Measurements from ENCODE around the gene ATAT1. TPM values are rescaled to one million over a fixed set of nuclear protein-coding genes. Genes with fewer than 3 reads are reported as not detected.

Gene ATAT1
- total and polyA plus RNA-seq, 10 of the 15 experiments (the other 5 are each of a cell fraction or from before 2014, with no cell fraction given) = 1.1 to 14.2 (median 6.9) TPM

- Histone ChIP-seq H3K4me3 (peak overlapping the region; percentile 100), H3K79me2 (ENCODE audit: control insufficient read depth, insufficient read depth, low read length) (peaks cover 98% of the 10 kb centered on the region), H2AFZ (ENCODE audit: control insufficient read depth, low read depth, low read length) (no peak overlapping the region), H3K9ac (ENCODE audit: control insufficient read depth, insufficient read depth, low read length) (peak overlapping the region; percentile 75), H3K27me3 (replicated peaks in 1 of 2; ENCODE audit: control insufficient read depth in 2 of 2, insufficient read depth in 2 of 2, low read length in 1 of 2) (no peaks in the 10 kb centered on the region), H3K36me3 (ENCODE audit: control insufficient read depth in 2 of 2, insufficient read depth in 2 of 2, low read length in 1 of 2) (peaks cover 0 to 9% of the 10 kb centered on the region in 2 experiments; a peak in 3 of 4 replicates), H3K9me3 (replicated peaks; ENCODE audit: control insufficient read depth, insufficient read depth, low read length) (no peaks in the 10 kb centered on the region), H3K4me1 (ENCODE audit: control insufficient read depth, insufficient read depth, low read length) (peaks cover 16% of the 10 kb centered on the region), H3K27ac (ENCODE audit: control insufficient read depth, insufficient read depth) (peak overlapping the region; percentile 94), H4K20me1 (ENCODE audit: control insufficient read depth, insufficient read depth) (peaks cover 5% of the 10 kb centered on the region; the same call in 1 of the 2 replicates), H3K4me2 (ENCODE audit: control insufficient read depth, insufficient read depth) (peak overlapping the region; percentile 89)
- no peak for TF ChIP-seq KLF5 (IDR thresholded peaks at IDR 0.05; ENCODE audit: partially characterized antibody)
- no peak for TF ChIP-seq IKZF2 (IDR thresholded peaks at IDR 0.05)
- no peak for TF ChIP-seq RAD51 (IDR thresholded peaks at IDR 0.05)
- TF ChIP-seq ATF7 (IDR thresholded peaks at IDR 0.05; ENCODE audit: low read depth) = no peak
- no peak for TF ChIP-seq SKIL (IDR thresholded peaks at IDR 0.05; ENCODE audit: low read depth, poor library complexity, severe bottlenecking)
- TF ChIP-seq NR2C1 (IDR thresholded peaks at IDR 0.05) = no peak
- TF ChIP-seq TCF12 (IDR thresholded peaks at IDR 0.05; ENCODE audit: low read depth, low read length) = no peak
- TF ChIP-seq ZNF592 (IDR thresholded peaks at IDR 0.05) = no peak
- TF ChIP-seq BCL3 (IDR thresholded peaks at IDR 0.05; ENCODE audit: borderline replicate concordance, insufficient read depth, low read depth, low read length, poor library complexity, severe bottlenecking) = no peak
- no peak for TF ChIP-seq JUNB (IDR thresholded peaks at IDR 0.05)
- no peak for TF ChIP-seq HSF1 (IDR thresholded peaks at IDR 0.05; ENCODE audit: low read depth, low read length)
- TF ChIP-seq SMAD5 (IDR thresholded peaks at IDR 0.05; ENCODE audit: low read depth) = no peak
- TF ChIP-seq NR2F1 (conservative IDR thresholded peaks at IDR 0.05) = no peak
- no peak for TF ChIP-seq ZSCAN29 (IDR thresholded peaks at IDR 0.05)
- TF ChIP-seq RAD21 (IDR thresholded peaks at IDR 0.05; ENCODE audit: insufficient read depth, low read depth, low read length) = no peak
- ChIA-PET RAD21 (ENCODE audit: unreplicated experiment) (interaction anchor here (0.8 to 14.2 kb wide), 5 partner anchors 37 to 154 kb away, joined by 3 to 232 read pairs (median 3); partner anchors contain the start of genes MDC1 and TUBB), CTCF (interaction anchor here (0.9 to 9.5 kb wide), 3 partner anchors 10 to 137 kb away, joined by 4 to 487 read pairs (median 5); partner anchors contain the start of genes MDC1 and TUBB), POLR2A (interaction anchor here (0.6 to 9.5 kb wide), 6 partner anchors 36 to 71 kb away, joined by 3 to 200 read pairs (median 4); partner anchors contain the start of genes MDC1 and TUBB), SMC1A (ENCODE audit: uncharacterized antibody, unreplicated experiment) (interaction anchor here (11.3 kb wide), 1 partner anchor 40 kb away, joined by 265 read pairs; the partner anchor contains the start of genes MDC1 and TUBB)
- no TSS peak for BruUV-seq (replicated peaks)
- no peak for FAIRE-seq
- 0% methylated on average over 1 of the region's 2 CpGs for WGBS (ENCODE audit: insufficient coverage, insufficient replicate concordance, low lambda C conversion rate, missing lambda C conversion rate)
- ATAC-seq = no peak
- in situ Hi-C loops (cut with MboI) = loop anchor here (5.0 kb wide), 2 partner anchors 33 to 138 kb away; partner anchors contain the start of gene MDC1
- DNase-seq (ENCODE audit: low read depth, low spot score) = no peak
- intact Hi-C loops (cut with micrococcal nuclease; ENCODE audit: unreplicated experiment) = loop anchor here (5.0 kb wide), 2 partner anchors 143 to 193 kb away; no protein-coding TSS in a partner anchor
Observed at GRCh38 chr6:30683980-30684338, 57.3 kb downstream of the ATAT1 start.

All from GM12878 (cell line).